OCI-LY1 (cell line): ENCODE measurements around the gene PLSCR4.

Experiments
- H2AFZ ChIP-seq: fragments of 200-600 bp; sonication (generic), shearing (Covaris generic); 2 replicates; pipeline ENCODE4 v1.6.0; 2014; ENCODE audit warnings: antibody characterized with exemption, mild to moderate bottlenecking, low read length
- H3F3A ChIP-seq: fragments of 200-600 bp; sonication (generic), shearing (Covaris generic); 2 replicates; pipeline ENCODE4 v1.6.0; 2014; ENCODE audit warnings: mild to moderate bottlenecking, antibody characterized with exemption, low read length, moderate library complexity; ENCODE audit not compliant: insufficient read depth
- H3K27ac ChIP-seq: fragments of 200-600 bp; sonication (generic); 2 replicates; pipeline ENCODE4 v1.5.1; 2014; ENCODE audit warnings: low read length, mixed run types, mild to moderate bottlenecking, low read depth; ENCODE audit not compliant: poor library complexity, severe bottlenecking
- H3K27me3 ChIP-seq: fragments of 200-600 bp; sonication (generic); 2 replicates; pipeline ENCODE4 v1.6.0; 2014; ENCODE audit warnings: antibody characterized with exemption, mild to moderate bottlenecking, low read length, moderate library complexity; ENCODE audit not compliant: insufficient read depth
- H3K36me3 ChIP-seq: fragments of 200-600 bp; sonication (generic); 2 replicates; pipeline ENCODE4 v1.6.1; 2014; ENCODE audit warnings: mild to moderate bottlenecking, antibody characterized with exemption, low read length, moderate library complexity, mixed read lengths; ENCODE audit not compliant: insufficient read depth
- H3K4me1 ChIP-seq: fragments of 200-600 bp; sonication (generic); 2 replicates; pipeline ENCODE4 v1.5.1; 2014; ENCODE audit warnings: mild to moderate bottlenecking, low read length, moderate library complexity; ENCODE audit not compliant: insufficient read depth, severe bottlenecking
- H3K4me2 ChIP-seq: fragments of 200-600 bp; sonication (generic), shearing (Covaris generic); 2 replicates; pipeline ENCODE4 v1.6.1; 2014; ENCODE audit warnings: low read length
- H3K4me3 ChIP-seq: fragments of 200-600 bp; sonication (generic); 2 replicates; pipeline ENCODE4 v1.5.1; 2014; ENCODE audit warnings: low read length, low read depth, mild to moderate bottlenecking, mixed read lengths; ENCODE audit not compliant: poor library complexity, severe bottlenecking
- H3K79me2 ChIP-seq: fragments of 200-600 bp; shearing (Covaris generic); 2 replicates; pipeline ENCODE4 v1.6.1; 2016; ENCODE audit warnings: mixed run types, low read length, mixed read lengths; ENCODE audit not compliant: insufficient read depth
- H3K9ac ChIP-seq: fragments of 200-600 bp; sonication (generic), shearing (Covaris generic); 2 replicates; pipeline ENCODE4 v1.6.1; 2014; ENCODE audit warnings: mild to moderate bottlenecking, low read length, mixed read lengths
- H3K9me2 ChIP-seq: fragments of 200-600 bp; sonication (generic), shearing (Covaris generic); 2 replicates; pipeline ENCODE4 v1.6.1; 2014; ENCODE audit warnings: low read depth, mild to moderate bottlenecking, low read length, mixed read lengths
- H3K9me3 ChIP-seq: fragments of 200-600 bp; shearing (Covaris generic); 2 replicates; pipeline ENCODE4 v1.6.1; 2014; ENCODE audit warnings: low read length, mixed read lengths
- H4K20me1 ChIP-seq: fragments of 200-600 bp; sonication (generic), shearing (Covaris generic); 2 replicates; pipeline ENCODE4 v1.6.0; 2016; ENCODE audit warnings: mild to moderate bottlenecking, low read length; ENCODE audit not compliant: insufficient read depth
- CTCF ChIP-seq: fragments of 200-600 bp; sonication (generic), shearing (Covaris generic); IDR thresholded peaks from 2 replicates; pipeline ENCODE4 v1.5.1; 2017; ENCODE audit warnings: mild to moderate bottlenecking, antibody characterized with exemption, low read length, moderate library complexity, mixed read lengths
- EZH2 ChIP-seq: fragments of 200-600 bp; sonication (generic), shearing (Covaris generic); IDR thresholded peaks from 2 replicates; pipeline ENCODE4 v1.8.0; 2017; ENCODE audit warnings: borderline replicate concordance, mixed run types, mild to moderate bottlenecking, antibody characterized with exemption, low read length, moderate library complexity, mixed read lengths

Gene PLSCR4

GRCh38 chr3:146277953-146278631, 27.2 kb upstream of the PLSCR4 start:
- TF ChIP-seq EZH2 (no peak), CTCF (no peak)

GRCh38 chr3:146275476-146275875, 24.6 kb upstream of the PLSCR4 start:
- no peaks in the 10 kb centered on the region for H3K36me3 ChIP-seq
- H3K27ac ChIP-seq = no peak overlapping the region
- H3K9me3 ChIP-seq = no peaks in the 10 kb centered on the region
- no peak overlapping the region for H3K9ac ChIP-seq
- no peaks in the 10 kb centered on the region for H3F3A ChIP-seq
- H2AFZ ChIP-seq = no peak overlapping the region
- no peak overlapping the region for H3K4me3 ChIP-seq
- no peaks in the 10 kb centered on the region for H3K9me2 ChIP-seq
- no peak overlapping the region for H3K4me2 ChIP-seq
- H3K79me2 ChIP-seq = no peaks in the 10 kb centered on the region
- H4K20me1 ChIP-seq = no peaks in the 10 kb centered on the region
- no peaks in the 10 kb centered on the region for H3K4me1 ChIP-seq
- TF ChIP-seq EZH2 = no peak
- TF ChIP-seq CTCF = no peak
- H3K27me3 ChIP-seq = no peaks in the 10 kb centered on the region

More at GRCh38 chr3:146277953-146278631, 27.2 kb upstream of the PLSCR4 start:
- no peak overlapping the region for H3K9ac ChIP-seq
- H3K27me3 ChIP-seq = no peaks in the 10 kb centered on the region
- no peaks in the 10 kb centered on the region for H3F3A ChIP-seq
- H3K4me1 ChIP-seq = no peaks in the 10 kb centered on the region
- H3K36me3 ChIP-seq = no peaks in the 10 kb centered on the region
- H3K4me3 ChIP-seq = no peak overlapping the region
- H3K4me2 ChIP-seq = no peak overlapping the region
- no peaks in the 10 kb centered on the region for H4K20me1 ChIP-seq
- no peaks in the 10 kb centered on the region for H3K9me3 ChIP-seq
- no peak overlapping the region for H2AFZ ChIP-seq
- H3K9me2 ChIP-seq = no peaks in the 10 kb centered on the region
- H3K27ac ChIP-seq = no peak overlapping the region
- H3K79me2 ChIP-seq = no peaks in the 10 kb centered on the region

- no peak overlapping the region for H2AFZ ChIP-seq
- H3K4me2 ChIP-seq = no peak overlapping the region
- TF ChIP-seq EZH2 (no peak), CTCF (no peak)
- no peaks in the 10 kb centered on the region for H3F3A ChIP-seq
- H3K4me3 ChIP-seq = no peak overlapping the region
- H3K27ac ChIP-seq = no peak overlapping the region
- H4K20me1 ChIP-seq = no peaks in the 10 kb centered on the region
- no peaks in the 10 kb centered on the region for H3K36me3 ChIP-seq
- no peaks in the 10 kb centered on the region for H3K4me1 ChIP-seq
- H3K9ac ChIP-seq = no peak overlapping the region
- H3K9me3 ChIP-seq = no peaks in the 10 kb centered on the region
- H3K79me2 ChIP-seq = no peaks in the 10 kb centered on the region
- H3K9me2 ChIP-seq = no peaks in the 10 kb centered on the region
- H3K27me3 ChIP-seq = no peaks in the 10 kb centered on the region
These were observed 23.9 kb upstream of the PLSCR4 start for GRCh38 chr3:146274833-146275232.
